Measurements from ENCODE around the gene ABCB9. TPM values are rescaled to one million over a fixed set of nuclear protein-coding genes. Genes with fewer than 3 reads are reported as not detected.

ABCB9 gene
- total RNA-seq, 6 donors from 2014 or later = 2.1 to 9.9 (median 4.3) TPM

GRCh38 chr12:122981587-122982476 lies 15.6 kb upstream of the ABCB9 start:
- Histone ChIP-seq H3K36me3 (peaks cover 1 to 48% (median 14%) of the 10 kb centered on the region in 4 donors), H3K4me3 (peak overlapping the region; percentile 85 to 99 (median 90)), H3K9me3 (no peaks in the 10 kb centered on the region), H3K27me3 (no peaks in the 10 kb centered on the region), H3K27ac (peak overlapping the region; percentile 80 to 91 (median 89)), H3K4me1 (peaks cover 50 to 80% (median 60%) of the 10 kb centered on the region in 4 donors)
- 56 to 60% methylated on average over 16 to 25 of the region's 25 CpGs for WGBS, 2 donors
- ATAC-seq (ENCODE audit: low FRiP score in 2 of 2) = no peak
- TF ChIP-seq POLR2A (IDR thresholded peaks at IDR 0.05) = no peak
- no peak for TF ChIP-seq EP300 (IDR thresholded peaks at IDR 0.05)
- TF ChIP-seq POLR2AphosphoS5 (IDR thresholded peaks at IDR 0.05) = no peak
- TF ChIP-seq CTCF (IDR thresholded peaks at IDR 0.05) = no peak
- DNase-seq = no peak

DNA sequence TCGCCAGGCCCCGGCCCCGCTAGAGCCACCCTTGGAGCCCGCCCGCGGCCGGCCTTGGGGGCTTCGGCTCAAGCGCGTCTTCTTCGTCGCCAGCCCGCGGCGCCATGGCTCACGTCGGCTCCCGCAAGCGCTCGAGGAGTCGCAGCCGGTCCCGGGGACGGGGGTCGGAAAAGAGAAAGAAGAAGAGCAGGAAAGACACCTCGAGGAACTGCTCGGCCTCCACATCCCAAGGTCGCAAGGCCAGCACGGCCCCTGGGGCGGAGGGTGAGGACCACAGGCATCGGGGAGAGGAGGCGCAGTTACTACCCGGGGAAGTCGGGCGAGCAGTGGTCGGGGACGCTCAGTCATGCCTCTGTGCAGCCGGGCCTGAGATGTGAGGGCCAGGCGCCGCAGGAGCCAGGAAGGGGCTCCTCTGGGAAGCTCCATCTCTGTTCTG lies 14.8 kb upstream of the ABCB9 start:
- Histone ChIP-seq H3K9me3 (no peaks in the 10 kb centered on the region), H3K36me3 (peaks cover 0 to 40% (median 8%) of the 10 kb centered on the region in 4 donors), H3K4me3 (peak overlapping the region; percentile 85 to 99 (median 90)), H3K4me1 (peaks cover 58 to 88% (median 68%) of the 10 kb centered on the region in 4 donors), H3K27ac (peak overlapping the region; percentile 80 to 91 (median 89)), H3K27me3 (no peaks in the 10 kb centered on the region)
- DNase-seq (no peak), ATAC-seq (ENCODE audit: low FRiP score in 2 of 2) (peak in 1 of 2 donors; percentile 34)
- TF ChIP-seq POLR2A (IDR thresholded peaks at IDR 0.05) = no peak
- no peak for TF ChIP-seq EP300 (IDR thresholded peaks at IDR 0.05)
- TF ChIP-seq POLR2AphosphoS5 (IDR thresholded peaks at IDR 0.05) = no peak
- TF ChIP-seq CTCF (IDR thresholded peaks at IDR 0.05) = no peak
- WGBS, 2 donors = 0% methylated on average over 6 to 38 of the region's 40 CpGs

GRCh38 chr12:122980183-122981035 lies 14.1 kb upstream of the ABCB9 start, which contains the start of gene ARL6IP4:
Gene ARL6IP4 (plus strand): TSS chr12:122980681. CDS start chr12:122981140, 459 bp downstream.
- H3K27ac ChIP-seq = peak within 1 kb of the TSS; percentile 80 to 91 (median 89)
- peak; percentile 64 to 95 for DNase-seq
- no peaks in the 10 kb centered on the region for H3K9me3 ChIP-seq
- H3K27me3 ChIP-seq = no peaks in the 10 kb centered on the region
- H3K36me3 ChIP-seq = peaks cover 0 to 33% (median 5%) of the 10 kb centered on the region in 4 donors
- 0 to 2% methylated on average over 12 to 31 of the region's 96 CpGs for WGBS, 2 donors
- peak within 1 kb of the TSS; percentile 85 to 99 (median 90) for H3K4me3 ChIP-seq
- TF ChIP-seq EP300 (IDR thresholded peaks at IDR 0.05) = no peak
- peak in 3 of 6 experiments; percentile 21 to 36 (median 36) for TF ChIP-seq CTCF (IDR thresholded peaks at IDR 0.05)
- TF ChIP-seq POLR2A (IDR thresholded peaks at IDR 0.05) = peak in 3 of 4 donors; percentile 52 to 90 (median 68)
- TF ChIP-seq POLR2AphosphoS5 (IDR thresholded peaks at IDR 0.05) = peak; percentile 62 to 85
- peak; percentile 27 to 88 for ATAC-seq (ENCODE audit: low FRiP score in 2 of 2)
- peaks cover 63 to 92% (median 72%) of the 10 kb centered on the region in 4 donors for H3K4me1 ChIP-seq

DNA sequence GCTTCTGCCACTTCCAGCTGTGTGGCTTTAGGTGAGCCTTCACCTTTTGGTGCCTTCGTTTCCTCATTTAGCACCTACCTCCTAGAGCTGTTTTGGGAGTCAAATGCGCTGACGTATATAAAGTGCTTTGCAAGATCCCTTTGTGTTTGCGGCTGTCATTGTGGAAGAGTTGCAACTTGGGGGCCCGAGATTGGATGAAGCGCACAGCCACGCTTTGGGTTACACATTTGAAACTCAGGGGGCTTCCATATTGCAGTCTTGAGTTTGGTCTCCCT lies 13.6 kb upstream of the ABCB9 start:
- TF ChIP-seq CTCF (IDR thresholded peaks at IDR 0.05) (no peak), EP300 (IDR thresholded peaks at IDR 0.05) (no peak), POLR2AphosphoS5 (IDR thresholded peaks at IDR 0.05) (no peak), POLR2A (IDR thresholded peaks at IDR 0.05) (no peak)
- Histone ChIP-seq H3K4me1 (peaks cover 60 to 88% (median 67%) of the 10 kb centered on the region in 4 donors), H3K4me3 (peak overlapping the region; percentile 85 to 99 (median 90)), H3K27ac (peak overlapping the region; percentile 80 to 91 (median 89)), H3K9me3 (no peaks in the 10 kb centered on the region), H3K36me3 (peaks cover 0 to 29% (median 5%) of the 10 kb centered on the region in 4 donors), H3K27me3 (no peaks in the 10 kb centered on the region)
- DNase-seq (no peak), ATAC-seq (ENCODE audit: low FRiP score in 2 of 2) (no peak)
- 5 to 8% methylated on average over 7 of the region's 7 CpGs for WGBS, 2 donors

Data from upper lobe of left lung (tissue), 6 donors.